HL-60 (cell line): ENCODE measurements around the gene XIRP2.
"Not testable (repeated sequence)": the region's sequence is repeated elsewhere in the genome, so short reads cannot be mapped to it uniquely, and the experiment has no call there.

ENCODE experiments used
- DNase-seq, 2 experiments: peaks; one replicate each; pipeline ENCODE4 v3.0.0-alpha.2; 2010 to 2020; ENCODE audit warnings: low read depth in 1 of 2, low spot score in 1 of 2
- H3K27ac ChIP-seq: fragments of 250-450 bp; sonication (Bioruptor Pico); replicated peaks from 2 replicates; pipeline ENCODE4 v1.5.1; 2020; ENCODE audit warnings: mild to moderate bottlenecking, moderate library complexity
- H3K27me3 ChIP-seq: fragments of 250-450 bp; sonication (Bioruptor Pico); 2 replicates; pipeline ENCODE4 v1.5.1; 2021; ENCODE audit warnings: mild to moderate bottlenecking, moderate library complexity; ENCODE audit not compliant: insufficient read depth, poor library complexity, severe bottlenecking
- H3K4me3 ChIP-seq: replicated peaks from 2 replicates; pipeline ENCODE4 v1.5.1; 2011; ENCODE audit warnings: mild to moderate bottlenecking, control low read depth, low read length; ENCODE audit not compliant: insufficient read depth
- GABPA ChIP-seq: IDR thresholded peaks from 2 replicates; pipeline ENCODE4 v1.6.1; 2012; ENCODE audit warnings: low read depth
- POLR2AphosphoS5 ChIP-seq: IDR thresholded peaks from 2 replicates; pipeline ENCODE4 v1.6.1; 2012; ENCODE audit warnings: low read depth
- SPI1 ChIP-seq: IDR thresholded peaks from 2 replicates; pipeline ENCODE4 v1.6.1; 2012; ENCODE audit warnings: low read depth, mild to moderate bottlenecking, borderline replicate concordance
- TF ChIP-seq, protein P1 (sequence below): IDR thresholded peaks from 2 replicates; pipeline ENCODE4 v1.6.1; 2012; ENCODE audit warnings: low read depth; ENCODE audit not compliant: insufficient replicate concordance
- TF ChIP-seq, protein P2 (sequence below): IDR thresholded peaks from one replicate; pipeline ENCODE4 v1.5.1; 2011; ENCODE audit warnings: low read length, control low read depth, inconsistent platforms; ENCODE audit not compliant: insufficient read depth

Gene XIRP2

DNA sequence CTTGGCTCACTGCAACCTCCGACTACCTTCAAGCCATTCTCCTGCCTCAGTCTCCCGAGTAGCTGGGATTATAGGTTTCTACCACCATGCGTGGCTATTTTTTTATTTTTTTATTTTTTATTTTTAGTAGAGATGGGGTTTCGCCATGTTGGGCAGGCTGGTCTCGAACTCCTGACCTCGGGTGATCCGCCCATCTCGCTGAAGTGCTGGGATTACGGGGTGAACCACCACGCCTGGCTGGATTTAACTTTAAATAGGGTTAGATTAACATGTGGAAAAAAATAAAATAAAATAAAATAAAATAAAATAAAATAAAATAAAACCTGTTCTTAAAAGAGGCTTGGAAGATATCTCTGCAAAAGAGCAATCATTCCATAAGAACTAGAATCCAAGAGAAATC is 170.9 kb downstream of the XIRP2 start:
- no peak for DNase-seq
- TF ChIP-seq GABPA (no peak), SPI1 (no peak)
- TF ChIP-seq, protein P1, sequence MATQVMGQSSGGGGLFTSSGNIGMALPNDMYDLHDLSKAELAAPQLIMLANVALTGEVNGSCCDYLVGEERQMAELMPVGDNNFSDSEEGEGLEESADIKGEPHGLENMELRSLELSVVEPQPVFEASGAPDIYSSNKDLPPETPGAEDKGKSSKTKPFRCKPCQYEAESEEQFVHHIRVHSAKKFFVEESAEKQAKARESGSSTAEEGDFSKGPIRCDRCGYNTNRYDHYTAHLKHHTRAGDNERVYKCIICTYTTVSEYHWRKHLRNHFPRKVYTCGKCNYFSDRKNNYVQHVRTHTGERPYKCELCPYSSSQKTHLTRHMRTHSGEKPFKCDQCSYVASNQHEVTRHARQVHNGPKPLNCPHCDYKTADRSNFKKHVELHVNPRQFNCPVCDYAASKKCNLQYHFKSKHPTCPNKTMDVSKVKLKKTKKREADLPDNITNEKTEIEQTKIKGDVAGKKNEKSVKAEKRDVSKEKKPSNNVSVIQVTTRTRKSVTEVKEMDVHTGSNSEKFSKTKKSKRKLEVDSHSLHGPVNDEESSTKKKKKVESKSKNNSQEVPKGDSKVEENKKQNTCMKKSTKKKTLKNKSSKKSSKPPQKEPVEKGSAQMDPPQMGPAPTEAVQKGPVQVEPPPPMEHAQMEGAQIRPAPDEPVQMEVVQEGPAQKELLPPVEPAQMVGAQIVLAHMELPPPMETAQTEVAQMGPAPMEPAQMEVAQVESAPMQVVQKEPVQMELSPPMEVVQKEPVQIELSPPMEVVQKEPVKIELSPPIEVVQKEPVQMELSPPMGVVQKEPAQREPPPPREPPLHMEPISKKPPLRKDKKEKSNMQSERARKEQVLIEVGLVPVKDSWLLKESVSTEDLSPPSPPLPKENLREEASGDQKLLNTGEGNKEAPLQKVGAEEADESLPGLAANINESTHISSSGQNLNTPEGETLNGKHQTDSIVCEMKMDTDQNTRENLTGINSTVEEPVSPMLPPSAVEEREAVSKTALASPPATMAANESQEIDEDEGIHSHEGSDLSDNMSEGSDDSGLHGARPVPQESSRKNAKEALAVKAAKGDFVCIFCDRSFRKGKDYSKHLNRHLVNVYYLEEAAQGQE, result no peak
- Histone ChIP-seq H3K4me3 (no peak overlapping the region), H3K27me3 (no peaks in the 10 kb centered on the region), H3K27ac (no peak overlapping the region)

DNA sequence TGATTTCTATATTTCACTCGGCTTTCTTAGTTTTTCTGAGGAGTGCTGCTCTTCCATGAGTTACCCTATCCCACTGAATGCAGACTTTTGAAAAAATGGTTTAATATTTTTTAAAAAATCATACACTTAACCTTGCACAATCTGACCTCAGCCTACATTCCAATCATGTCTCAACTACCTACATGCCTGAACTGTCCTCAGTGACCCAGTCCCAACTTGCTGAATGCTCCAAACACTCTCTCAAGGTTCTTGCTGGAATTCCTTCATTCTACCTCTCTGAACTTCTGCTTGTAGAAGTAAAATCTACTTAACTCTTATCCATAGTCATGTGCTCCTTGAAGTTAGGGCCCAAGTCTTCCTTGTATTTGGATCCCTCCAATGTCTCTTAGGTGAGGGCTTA is 181.6 kb downstream of the XIRP2 start:
- H3K27ac ChIP-seq, result no peak overlapping the region
- H3K4me3 ChIP-seq, result no peak overlapping the region
- TF ChIP-seq, protein P2, sequence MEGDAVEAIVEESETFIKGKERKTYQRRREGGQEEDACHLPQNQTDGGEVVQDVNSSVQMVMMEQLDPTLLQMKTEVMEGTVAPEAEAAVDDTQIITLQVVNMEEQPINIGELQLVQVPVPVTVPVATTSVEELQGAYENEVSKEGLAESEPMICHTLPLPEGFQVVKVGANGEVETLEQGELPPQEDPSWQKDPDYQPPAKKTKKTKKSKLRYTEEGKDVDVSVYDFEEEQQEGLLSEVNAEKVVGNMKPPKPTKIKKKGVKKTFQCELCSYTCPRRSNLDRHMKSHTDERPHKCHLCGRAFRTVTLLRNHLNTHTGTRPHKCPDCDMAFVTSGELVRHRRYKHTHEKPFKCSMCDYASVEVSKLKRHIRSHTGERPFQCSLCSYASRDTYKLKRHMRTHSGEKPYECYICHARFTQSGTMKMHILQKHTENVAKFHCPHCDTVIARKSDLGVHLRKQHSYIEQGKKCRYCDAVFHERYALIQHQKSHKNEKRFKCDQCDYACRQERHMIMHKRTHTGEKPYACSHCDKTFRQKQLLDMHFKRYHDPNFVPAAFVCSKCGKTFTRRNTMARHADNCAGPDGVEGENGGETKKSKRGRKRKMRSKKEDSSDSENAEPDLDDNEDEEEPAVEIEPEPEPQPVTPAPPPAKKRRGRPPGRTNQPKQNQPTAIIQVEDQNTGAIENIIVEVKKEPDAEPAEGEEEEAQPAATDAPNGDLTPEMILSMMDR, result no peak
- TF ChIP-seq POLR2AphosphoS5 (no peak), GABPA (no peak), SPI1 (no peak)
- TF ChIP-seq, protein P1, result no peak
- H3K27me3 ChIP-seq, result no peaks in the 10 kb centered on the region
- DNase-seq, result no peak

DNA sequence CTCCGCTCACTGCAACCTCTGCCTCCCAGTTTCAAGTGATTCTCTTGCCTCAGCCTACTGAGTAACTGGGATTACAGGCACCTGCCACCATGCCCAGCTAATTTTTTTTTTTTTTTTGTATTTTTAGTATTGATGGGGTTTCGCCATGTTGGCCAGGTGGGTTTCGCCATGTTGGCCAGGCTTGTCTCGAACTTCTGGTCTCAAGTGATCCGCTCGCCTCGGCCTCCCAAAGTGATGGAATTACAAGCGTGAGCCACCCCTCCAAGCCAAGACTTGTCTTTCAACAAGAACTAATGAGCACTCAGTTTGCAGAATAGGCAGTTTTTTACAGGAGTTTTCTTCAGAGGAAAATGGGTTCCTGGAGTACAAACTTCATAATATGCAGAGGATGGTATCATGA is 187.4 kb downstream of the XIRP2 start:
- H3K27me3 ChIP-seq, H3K27ac ChIP-seq, H3K4me3 ChIP-seq, DNase-seq: not testable (repeated sequence)

DNA sequence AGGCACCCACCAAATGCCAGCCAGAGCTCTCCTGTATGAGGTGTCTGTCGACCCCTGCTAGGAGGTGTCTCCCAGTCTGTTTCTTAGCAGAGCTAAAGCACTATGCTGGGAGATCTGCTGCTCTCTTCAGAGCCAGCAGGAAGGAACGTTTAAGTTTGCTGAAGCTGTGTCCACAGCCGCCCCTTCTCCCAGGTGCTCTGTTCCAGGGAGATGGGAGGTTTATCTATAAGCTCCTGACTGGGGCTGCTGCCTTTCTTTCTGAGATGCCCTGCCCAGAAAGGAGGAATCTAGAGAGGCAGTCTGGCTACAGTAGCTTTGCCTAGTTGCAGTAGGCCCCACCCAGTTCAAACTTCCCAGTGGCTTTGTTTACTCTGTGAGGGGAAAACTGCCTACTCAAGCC is 210.7 kb downstream of the XIRP2 start:
- H3K27me3 ChIP-seq, H3K27ac ChIP-seq, H3K4me3 ChIP-seq, DNase-seq: not testable (repeated sequence)

DNA sequence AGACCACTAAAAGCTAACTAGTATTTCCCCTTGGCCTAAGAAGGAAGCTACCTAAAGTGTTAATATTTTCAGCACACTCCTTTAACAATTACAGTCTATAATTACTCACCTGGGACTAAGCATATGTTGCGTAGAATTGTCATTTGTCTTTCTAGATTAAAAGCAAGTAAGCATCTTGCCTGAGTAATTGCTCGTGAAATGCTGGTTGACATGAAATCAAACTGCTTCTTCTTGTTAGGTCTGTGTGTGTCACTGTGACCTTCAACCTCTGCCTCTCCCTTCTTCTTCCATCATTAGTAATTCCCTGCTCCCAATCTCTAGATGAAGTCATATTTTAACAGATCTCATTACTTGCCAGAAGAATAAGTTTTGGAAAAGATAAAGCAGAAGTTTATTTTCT is 212.2 kb downstream of the XIRP2 start:
- Histone ChIP-seq H3K4me3 (no peak overlapping the region), H3K27me3 (no peaks in the 10 kb centered on the region), H3K27ac (no peak overlapping the region)
- TF ChIP-seq, protein P2, result no peak
- TF ChIP-seq POLR2AphosphoS5 (no peak), GABPA (no peak), SPI1 (no peak)
- TF ChIP-seq, protein P1, result no peak
- DNase-seq, result no peak
